Left lobe of liver (tissue), 2 donors: ENCODE data around the gene TENM3. TPM values are rescaled to one million over a fixed set of nuclear protein-coding genes. Genes with fewer than 3 reads are reported as not detected.

Experiments used
- ATAC-seq: fragments of 200-7000 bp; cut with Tn5 transposase; one replicate; pipeline ENCODE4 v1.9.1; 2020; ENCODE audit warnings: mild to moderate bottlenecking, moderate library complexity
- DNase-seq: peaks from one replicate; pipeline ENCODE4 v3.0.0-alpha.2; 2020; ENCODE audit warnings: low spot score
- total RNA-seq: library from RNA; stranded (reverse); gene quantifications from one replicate; pipeline ENCODE4 v1.2.1, GENCODE V29; 2021
- donor health status: DM: no; HTN: no; CAD: no; lungs with moderate emphysema.
- donor health status: DM: no; HTN: yes; CAD: no.

TENM3 gene
- total RNA-seq, 1 donor from 2014 or later = 1.4 TPM

GRCh38 chr4:182286035-182286434 is 42.8 kb downstream of the TENM3 start:
- ATAC-seq (no peak), DNase-seq (no peak)

- DNase-seq = no peak
- ATAC-seq = no peak
Observed at GRCh38 chr4:182286931-182287330, 43.7 kb downstream of the TENM3 start.

GRCh38 chr4:182288534-182288933 is 45.3 kb downstream of the TENM3 start:
- ATAC-seq (no peak), DNase-seq (no peak)

- no peak for ATAC-seq
- no peak for DNase-seq
Observed at GRCh38 chr4:182289809-182290208, 46.6 kb downstream of the TENM3 start.

GRCh38 chr4:182291175-182291574 is 48.0 kb downstream of the TENM3 start:
- DNase-seq (no peak), ATAC-seq (no peak)

- ATAC-seq = no peak
- no peak for DNase-seq
Observed at GRCh38 chr4:182291597-182292270, 48.5 kb downstream of the TENM3 start.

- no peak for ATAC-seq
- no peak for DNase-seq
Observed at GRCh38 chr4:182292612-182293011, 49.4 kb downstream of the TENM3 start.

- DNase-seq (no peak), ATAC-seq (no peak)
Observed at GRCh38 chr4:182293691-182294255, 50.6 kb downstream of the TENM3 start.

- ATAC-seq (no peak), DNase-seq (no peak)
Observed at GRCh38 chr4:182294451-182294850, 51.2 kb downstream of the TENM3 start.

- no peak for ATAC-seq
- DNase-seq = no peak
Observed at GRCh38 chr4:182297659-182298058, 54.5 kb downstream of the TENM3 start.

- no peak for DNase-seq
- no peak for ATAC-seq
Observed at GRCh38 chr4:182301736-182302135, 58.5 kb downstream of the TENM3 start.

GRCh38 chr4:182303847-182304246 is 60.6 kb downstream of the TENM3 start:
- ATAC-seq = no peak
- DNase-seq = no peak

- ATAC-seq (no peak), DNase-seq (no peak)
Observed at GRCh38 chr4:182306792-182307507, 63.7 kb downstream of the TENM3 start.

- ATAC-seq (no peak), DNase-seq (no peak)
Observed at GRCh38 chr4:182307746-182308145, 64.5 kb downstream of the TENM3 start.

- no peak for DNase-seq
- peak; percentile 70 for ATAC-seq
Observed at GRCh38 chr4:182309877-182310276, 66.7 kb downstream of the TENM3 start.

GRCh38 chr4:182310316-182310715 is 67.1 kb downstream of the TENM3 start:
- no peak for ATAC-seq

GRCh38 chr4:182310962-182311361 is 67.8 kb downstream of the TENM3 start:
- ATAC-seq = no peak
- no peak for DNase-seq

More at GRCh38 chr4:182310316-182310715, 67.1 kb downstream of the TENM3 start:
- no peak for DNase-seq

GRCh38 chr4:182314537-182314936 is 71.3 kb downstream of the TENM3 start:
- no peak for DNase-seq
- ATAC-seq = no peak

- ATAC-seq (no peak), DNase-seq (no peak)
Observed at GRCh38 chr4:182318256-182318655, 75.1 kb downstream of the TENM3 start.

GRCh38 chr4:182320092-182320491 is 76.9 kb downstream of the TENM3 start:
- ATAC-seq = no peak

GRCh38 chr4:182320580-182320979 is 77.4 kb downstream of the TENM3 start:
- DNase-seq (no peak), ATAC-seq (peak; percentile 69)

More at GRCh38 chr4:182320092-182320491, 76.9 kb downstream of the TENM3 start:
- DNase-seq = no peak

GRCh38 chr4:182324282-182324681 is 81.1 kb downstream of the TENM3 start:
- DNase-seq = no peak
- no peak for ATAC-seq
